GM12878 (cell line): ENCODE results near the gene MAZ. TPM values are rescaled to one million over a fixed set of nuclear protein-coding genes. Genes with fewer than 3 reads are reported as not detected.

Experiments
- ATAC-seq: fragments of 200-7000 bp; cut with Tn5 transposase; 3 replicates; pipeline ENCODE4 v1.9.1; 2020; ENCODE audit warnings: mild to moderate bottlenecking, moderate library complexity
- BruUV-seq: library from RNA; stranded (reverse); fragments of 400-500 nt; replicated peaks from 2 replicates; lab custom pipeline; 2021; lab: Mats Ljungman, UMichigan
- CTCF ChIA-PET: fragments of 300-600 bp; sonication (Branson Sonifier 250); formaldehyde crosslinking; extraction: SDS; loops from one replicate; lab custom pipeline; 2021; ENCODE audit warnings: inconsistent platforms; lab: Yijun Ruan, JAX
- POLR2A ChIA-PET: fragments of 350-600 bp; formaldehyde crosslinking; extraction: SDS; loops from one replicate; lab custom pipeline; 2021; ENCODE audit warnings: inconsistent platforms; lab: Charles Lee
- RAD21 ChIA-PET: fragments of 300-600 bp; sonication (Branson Sonifier 250); formaldehyde crosslinking; loops from one replicate; lab custom pipeline; 2023; ENCODE audit warnings: antibody characterized with exemption; ENCODE audit not compliant: unreplicated experiment; lab: Charles Lee
- SMC1A ChIA-PET: fragments of 300-600 bp; sonication (Branson Sonifier 250); formaldehyde crosslinking; loops from one replicate; lab custom pipeline; 2023; ENCODE audit not compliant: unreplicated experiment, uncharacterized antibody; lab: Charles Lee
- DNase-seq: peaks from one replicate; pipeline ENCODE4 v3.0.0-alpha.2; 2011; ENCODE audit warnings: low read depth, low spot score
- FAIRE-seq: peaks from 3 replicates; lab custom pipeline; 2011; peaks lifted over from hg19 to GRCh38; lab: Jason Lieb, UNC
- H2AFZ ChIP-seq: 2 replicates; pipeline ENCODE4 v1.6.0; 2011; ENCODE audit warnings: low read depth, low read length, control low read depth; ENCODE audit not compliant: control insufficient read depth
- H3K27ac ChIP-seq: 2 replicates; pipeline ENCODE4 v1.5.1; 2011; ENCODE audit warnings: control low read depth; ENCODE audit not compliant: control insufficient read depth, insufficient read depth
- H3K27me3 ChIP-seq, 2 experiments: replicated peaks in 1 of 2; 2 replicates each; pipeline versions ENCODE4 v1.6.0 to v1.6.1; 2011; ENCODE audit warnings: low read length in 1 of 2; ENCODE audit not compliant: control insufficient read depth in 2 of 2, insufficient read depth in 2 of 2
- H3K36me3 ChIP-seq, 2 experiments: 2 replicates each; pipeline ENCODE4 v1.5.1; 2011; ENCODE audit warnings: low read length in 1 of 2; ENCODE audit not compliant: control insufficient read depth in 2 of 2, insufficient read depth in 2 of 2
- H3K4me1 ChIP-seq: 2 replicates; pipeline ENCODE4 v1.6.1; 2011; ENCODE audit warnings: mild to moderate bottlenecking, low read length, moderate library complexity, mixed read lengths; ENCODE audit not compliant: control insufficient read depth, insufficient read depth
- H3K4me2 ChIP-seq: 2 replicates; pipeline ENCODE4 v1.6.0; 2011; ENCODE audit warnings: control low read depth; ENCODE audit not compliant: control insufficient read depth, insufficient read depth
- H3K4me3 ChIP-seq: fragments of 200-600 bp; sonication (generic); 2 replicates; pipeline ENCODE4 v1.5.1; 2016
- H3K79me2 ChIP-seq: 2 replicates; pipeline ENCODE4 v1.6.0; 2011; ENCODE audit warnings: low read length; ENCODE audit not compliant: control insufficient read depth, insufficient read depth
- H3K9ac ChIP-seq: 2 replicates; pipeline ENCODE4 v1.8.0; 2011; ENCODE audit warnings: low read length, control low read depth, mixed read lengths; ENCODE audit not compliant: control insufficient read depth, insufficient read depth
- H3K9me3 ChIP-seq: replicated peaks from 3 replicates; pipeline ENCODE4 v1.5.1; 2011; ENCODE audit warnings: mild to moderate bottlenecking, low read length; ENCODE audit not compliant: control insufficient read depth, insufficient read depth
- H4K20me1 ChIP-seq: 2 replicates; pipeline ENCODE4 v1.6.0; 2011; ENCODE audit not compliant: control insufficient read depth, insufficient read depth
- CREB1 ChIP-seq: IDR thresholded peaks from 2 replicates; pipeline ENCODE4 v1.6.1; 2012; ENCODE audit warnings: low read depth, mild to moderate bottlenecking, inconsistent platforms
- DPF2 ChIP-seq: fragments of 450-650 bp; IDR thresholded peaks from 2 replicates; pipeline ENCODE4 v1.6.1; 2017; ENCODE audit warnings: mild to moderate bottlenecking
- EGR1 ChIP-seq, 2 experiments: IDR thresholded peaks; 1 replicate in 1 of 2; 2 replicates in 1 of 2; pipeline ENCODE4 v1.6.1; 2011 to 2012; ENCODE audit warnings: low read depth in 2 of 2, low read length in 2 of 2, borderline replicate concordance in 1 of 2, mild to moderate bottlenecking in 1 of 2, moderate library complexity in 1 of 2
- IKZF1 ChIP-seq: fragments of 450-650 bp; conservative IDR thresholded peaks from 2 replicates; pipeline ENCODE4 v1.6.1; 2017; ENCODE audit warnings: antibody characterized with exemption, mild to moderate bottlenecking
- NR2F1 ChIP-seq: fragments of 450-650 bp; conservative IDR thresholded peaks from 2 replicates; pipeline ENCODE4 v1.6.1; 2017; ENCODE audit warnings: mild to moderate bottlenecking
- TCF7 ChIP-seq: IDR thresholded peaks from 2 replicates; pipeline ENCODE4 v1.6.1; 2014; ENCODE audit warnings: antibody characterized with exemption, borderline replicate concordance
- YBX1 ChIP-seq: fragments of 450-650 bp; IDR thresholded peaks from 2 replicates; pipeline ENCODE4 v1.6.1; 2016; ENCODE audit warnings: antibody characterized with exemption
- ZSCAN29 ChIP-seq: fragments of 450-650 bp; IDR thresholded peaks from 2 replicates; pipeline ENCODE4 v1.6.1; 2017; ENCODE audit warnings: mild to moderate bottlenecking, moderate library complexity
- WGBS: methylation state at CpG from one replicate; pipeline ENCODE4 v1.1.6; 2016; ENCODE audit warnings: low lambda C conversion rate; ENCODE audit not compliant: insufficient replicate concordance, insufficient coverage; ENCODE audit errors: missing lambda C conversion rate; 5-methylcytosine and 5-hydroxymethylcytosine counted together
- in situ Hi-C: fragments of 300-500 bp; cut with MboI; formaldehyde crosslinking; loops from 9 replicates; pipeline ENCODE4 v1.14.3; 2018; ENCODE audit warnings: mixed read lengths
- intact Hi-C: fragments of 100-400 bp; cut with micrococcal nuclease; formaldehyde crosslinking; loops from one replicate; pipeline ENCODE4 v1.14.2; 2022; ENCODE audit not compliant: unreplicated experiment
- polyA plus RNA-seq, 11 experiments: library from polyadenylated mRNA; depleted of rRNA in 4 of 11; unstranded in 6 of 11; stranded (reverse) in 5 of 11; fragments of >200 nt; fragmentation: Nextera tagmentation in 4 of 11; fragmentation: Illumina TruSeq in 1 of 11; extraction: Ambion mirVana in 4 of 11; extraction: Trizol in 1 of 11; gene quantifications; 1 replicate in 1 of 11; 2 replicates in 10 of 11; pipeline versions ENCODE4 v1.2.1 to v1.2.3, GENCODE V29; 2011 to 2016; ENCODE audit warnings: inconsistent platforms in 2 of 11, missing spikeins in 2 of 11, low read depth in 1 of 11
- total RNA-seq, 4 experiments: library from RNA; depleted of rRNA in 3 of 4; stranded (reverse); fragments of >200 nt in 3 of 4; fragmentation: Illumina TruSeq in 1 of 4; extraction: Trizol in 1 of 4; gene quantifications; 2 replicates each; pipeline versions ENCODE4 v1.2.1 to v1.2.3, GENCODE V29; 2013 to 2021
- TF ChIP-seq, protein P1 (sequence below): IDR thresholded peaks from 2 replicates; pipeline ENCODE4 v1.6.1; 2011; ENCODE audit warnings: borderline replicate concordance, low read depth, mild to moderate bottlenecking, moderate library complexity, low read length; ENCODE audit not compliant: insufficient read depth, poor library complexity, severe bottlenecking

MAZ gene
- total and polyA plus RNA-seq, 10 of the 15 experiments (the other 5 are each of a cell fraction or from before 2014, with no cell fraction given): 23.9 to 309 (median 116) TPM

DNA sequence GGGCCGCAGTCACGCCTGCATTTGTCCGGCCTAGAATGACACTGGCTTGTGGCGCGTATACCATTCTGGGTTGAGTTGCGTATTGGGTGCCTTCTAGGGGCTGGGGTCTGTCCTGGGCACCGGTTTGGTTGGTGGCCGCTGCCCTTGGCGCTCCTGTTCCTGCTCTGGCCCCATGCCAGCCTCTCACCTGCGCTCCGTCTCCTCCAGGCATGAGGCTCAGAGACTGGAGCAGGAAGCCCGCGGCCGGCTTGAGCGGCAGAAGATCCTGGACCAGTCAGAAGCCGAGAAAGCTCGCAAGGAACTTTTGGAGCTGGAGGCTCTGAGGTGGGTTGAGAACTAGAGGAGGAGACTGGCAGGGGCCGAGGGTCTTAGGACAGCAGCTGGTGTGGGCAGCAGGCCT is 39.3 kb downstream of the MAZ start:
- ATAC-seq: no peak
- no peak overlapping the region for H3K4me3 ChIP-seq
- no peak for TF ChIP-seq CREB1
- no peak for TF ChIP-seq IKZF1
- TF ChIP-seq DPF2: no peak
- TF ChIP-seq TCF7: no peak
- TF ChIP-seq, protein P1, sequence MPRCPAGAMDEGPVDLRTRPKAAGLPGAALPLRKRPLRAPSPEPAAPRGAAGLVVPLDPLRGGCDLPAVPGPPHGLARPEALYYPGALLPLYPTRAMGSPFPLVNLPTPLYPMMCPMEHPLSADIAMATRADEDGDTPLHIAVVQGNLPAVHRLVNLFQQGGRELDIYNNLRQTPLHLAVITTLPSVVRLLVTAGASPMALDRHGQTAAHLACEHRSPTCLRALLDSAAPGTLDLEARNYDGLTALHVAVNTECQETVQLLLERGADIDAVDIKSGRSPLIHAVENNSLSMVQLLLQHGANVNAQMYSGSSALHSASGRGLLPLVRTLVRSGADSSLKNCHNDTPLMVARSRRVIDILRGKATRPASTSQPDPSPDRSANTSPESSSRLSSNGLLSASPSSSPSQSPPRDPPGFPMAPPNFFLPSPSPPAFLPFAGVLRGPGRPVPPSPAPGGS: no peak
- TF ChIP-seq YBX1: no peak
- no peak for TF ChIP-seq ZSCAN29
- no peak for TF ChIP-seq NR2F1
- no peak for TF ChIP-seq EGR1 (IDR thresholded peaks at IDR 0.05; ENCODE audit: borderline replicate concordance in 1 of 2, low read depth in 2 of 2, low read length in 2 of 2)
- TF ChIP-seq, all 136 proteins: peak for 0
- in situ Hi-C loops (no loop called here), intact Hi-C loops (no loop called here)
- Histone ChIP-seq H2AFZ (no peak overlapping the region), H3K27ac (no peak overlapping the region), H3K4me1 (no peaks in the 10 kb centered on the region), H3K27me3 (no peaks in the 10 kb centered on the region), H3K36me3 (peaks cover 3 to 5% of the 10 kb centered on the region in 2 experiments; a peak in 3 of 4 replicates), H3K9ac (no peak overlapping the region), H3K4me2 (no peak overlapping the region), H3K79me2 (no peaks in the 10 kb centered on the region), H4K20me1 (no peaks in the 10 kb centered on the region), H3K9me3 (no peaks in the 10 kb centered on the region)
- WGBS: 88% methylated on average over 18 of the region's 18 CpGs
- CTCF ChIA-PET: interaction anchor here (1.0 to 4.6 kb wide), 2 partner anchors 19 to 186 kb away, joined by 3 to 55 read pairs; no protein-coding TSS in a partner anchor
- SMC1A ChIA-PET: no interaction called here
- DNase-seq (no peak), FAIRE-seq (no peak)
- RAD21 ChIA-PET: no interaction called here
- POLR2A ChIA-PET: interaction anchor here (0.5 to 1.0 kb wide), 2 partner anchors 34 to 117 kb away, joined by 3 read pairs; no protein-coding TSS in a partner anchor
- BruUV-seq: no TSS peak
